ENCODE data around the gene LRRC46.
A peak's percentile ranks its signal among the peaks of the same experiment; 100 is the strongest.

Gene LRRC46

DNA sequence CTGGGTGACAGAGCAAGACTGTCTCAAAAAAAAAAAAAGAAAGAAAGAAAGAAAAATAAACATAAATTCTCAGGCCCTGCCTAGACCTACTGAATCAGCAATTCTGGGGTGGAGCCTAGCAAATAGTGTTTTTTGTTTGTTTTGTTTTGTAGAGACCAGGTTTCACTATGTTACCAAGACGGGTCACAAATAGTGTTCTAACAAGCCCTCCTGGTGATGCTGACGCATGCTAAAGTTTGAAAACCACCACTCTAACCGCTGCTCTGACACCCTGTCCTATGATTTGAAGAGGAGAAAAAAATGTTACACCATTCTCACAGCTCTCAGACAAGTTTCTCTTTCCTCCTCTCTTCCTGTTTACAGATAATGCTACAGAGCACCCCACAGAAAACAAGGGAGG is 1.6 kb upstream of the LRRC46 start:
- FAIRE-seq (no peak), DNase-seq (ENCODE audit: insufficient read length, low spot score) (no peak)
- no peak for TF ChIP-seq TAF1 (IDR thresholded peaks at IDR 0.05; ENCODE audit: low read depth, low read length)
- no peak for TF ChIP-seq POU2F2 (IDR thresholded peaks at IDR 0.05; ENCODE audit: low read depth, low read length)
- no peak for TF ChIP-seq PAX5 (IDR thresholded peaks at IDR 0.05; ENCODE audit: insufficient read depth, low read length, severe bottlenecking)
- no peak for TF ChIP-seq POLR2A (IDR thresholded peaks at IDR 0.05; ENCODE audit: low read depth, low read length)
- no peak for TF ChIP-seq SPI1 (IDR thresholded peaks at IDR 0.05; ENCODE audit: low read depth, low read length)
- TF ChIP-seq POLR2AphosphoS5 (IDR thresholded peaks at IDR 0.05; ENCODE audit: low read depth, low read length): no peak

DNA sequence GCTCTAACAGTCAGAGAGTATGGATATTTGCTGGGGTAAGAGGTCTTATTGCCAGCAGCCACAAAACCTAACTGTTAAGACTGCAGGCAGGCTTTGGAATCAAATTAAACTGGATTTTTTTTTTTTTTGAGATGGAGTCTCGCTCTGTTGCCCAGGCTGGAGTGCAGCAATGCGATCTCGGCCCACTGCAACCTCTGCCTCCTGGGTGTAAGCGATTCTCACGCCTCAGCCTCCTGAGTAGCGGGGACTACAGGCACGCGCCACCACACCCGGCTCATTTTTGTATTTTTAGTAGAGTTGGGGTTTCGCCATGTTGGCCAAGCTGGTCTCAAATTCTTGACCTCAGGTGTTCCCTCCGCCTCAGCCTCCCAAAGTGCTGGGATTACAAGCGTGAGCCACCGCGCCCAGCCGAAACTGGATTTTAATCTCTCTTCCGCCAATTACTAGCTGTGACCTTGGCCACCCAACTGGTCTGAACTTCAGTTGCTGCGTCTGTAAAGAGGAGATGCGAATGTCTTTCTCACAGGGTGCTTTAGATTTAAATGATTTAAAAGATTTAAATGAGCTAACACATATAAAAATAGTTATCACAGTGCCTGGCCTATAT is 971 bp upstream of the LRRC46 start:
- TF ChIP-seq PAX5 (IDR thresholded peaks at IDR 0.05; ENCODE audit: insufficient read depth, low read length, severe bottlenecking) (no peak), POLR2A (IDR thresholded peaks at IDR 0.05; ENCODE audit: low read depth, low read length) (no peak), POU2F2 (IDR thresholded peaks at IDR 0.05; ENCODE audit: low read depth, low read length) (no peak), POLR2AphosphoS5 (IDR thresholded peaks at IDR 0.05; ENCODE audit: low read depth, low read length) (no peak), SPI1 (IDR thresholded peaks at IDR 0.05; ENCODE audit: low read depth, low read length) (no peak)
- DNase-seq (ENCODE audit: insufficient read length, low spot score) (no peak), FAIRE-seq (no peak)

DNA sequence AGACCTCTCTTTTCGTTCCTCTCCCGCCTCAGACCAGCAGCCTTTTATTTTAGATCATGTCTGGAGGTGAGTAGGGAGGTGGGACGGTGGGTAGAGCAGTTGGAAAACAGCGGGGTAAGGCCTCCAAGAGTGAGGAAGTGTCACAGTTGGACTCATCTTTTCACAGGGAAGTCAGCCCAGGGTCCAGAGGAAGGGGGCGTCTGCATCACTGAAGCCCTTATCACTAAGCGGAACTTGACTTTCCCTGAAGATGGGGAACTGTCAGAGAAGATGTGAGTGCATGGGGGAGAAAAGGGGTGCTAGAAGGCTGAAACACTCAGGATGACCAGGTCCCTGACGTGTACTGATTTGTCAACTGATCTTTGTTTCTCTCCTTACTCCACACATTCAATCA is 461 bp downstream of the LRRC46 start:
- FAIRE-seq (no peak), DNase-seq (ENCODE audit: insufficient read length, low spot score) (no peak)
- TF ChIP-seq POLR2A (IDR thresholded peaks at IDR 0.05; ENCODE audit: low read depth, low read length) (no peak), SPI1 (IDR thresholded peaks at IDR 0.05; ENCODE audit: low read depth, low read length) (0 out of 2 replicates have a peak, but pooled peaks have one; percentile 20)

DNA sequence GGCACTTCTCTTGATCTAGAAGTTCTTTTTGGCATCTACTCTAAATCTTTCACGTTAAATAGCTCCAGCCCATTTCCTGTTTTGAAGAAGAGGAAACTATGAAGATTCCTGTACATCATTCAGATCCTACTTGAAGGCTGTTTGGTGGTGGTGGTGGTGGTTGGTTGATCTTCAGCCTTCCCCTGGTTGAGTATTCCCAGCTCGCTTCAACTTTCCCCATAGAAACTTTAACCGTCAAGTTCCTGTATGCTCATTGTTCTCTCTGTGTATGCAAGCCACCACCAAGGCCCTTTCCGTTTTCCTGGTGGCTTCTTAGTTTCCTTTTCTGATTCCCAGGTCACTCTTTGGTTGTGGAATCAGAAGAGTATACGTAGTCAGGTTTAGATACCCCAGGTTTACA is 3.3 kb downstream of the LRRC46 start:
- TF ChIP-seq POLR2AphosphoS5 (IDR thresholded peaks at IDR 0.05; ENCODE audit: low read depth, low read length) (no peak), TAF1 (IDR thresholded peaks at IDR 0.05; ENCODE audit: low read depth, low read length) (no peak), PAX5 (IDR thresholded peaks at IDR 0.05; ENCODE audit: insufficient read depth, low read length, severe bottlenecking) (no peak), POU2F2 (IDR thresholded peaks at IDR 0.05; ENCODE audit: low read depth, low read length) (no peak), SPI1 (IDR thresholded peaks at IDR 0.05; ENCODE audit: low read depth, low read length) (no peak), POLR2A (IDR thresholded peaks at IDR 0.05; ENCODE audit: low read depth, low read length) (no peak)
- FAIRE-seq: no peak
- DNase-seq (ENCODE audit: insufficient read length, low spot score): no peak

DNA sequence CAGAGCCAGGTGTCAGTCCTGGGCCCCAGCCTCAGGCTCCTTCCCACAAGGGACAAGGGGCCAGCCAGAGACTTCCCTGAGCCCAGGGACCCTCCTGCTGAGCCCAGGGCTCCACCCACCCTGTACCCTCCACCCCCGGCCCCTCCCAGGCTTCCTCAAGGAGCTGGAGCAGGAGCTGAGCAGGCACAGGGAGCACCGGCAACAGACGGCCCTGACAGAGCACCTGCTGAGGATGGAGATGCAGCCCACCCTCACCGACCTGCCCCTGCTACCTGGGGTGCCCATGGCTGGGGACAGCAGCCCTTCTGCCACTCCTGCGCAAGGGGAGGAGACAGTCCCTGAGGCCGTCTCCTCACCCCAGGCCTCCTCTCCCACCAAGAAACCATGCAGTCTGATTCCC is 5.1 kb downstream of the LRRC46 start:
- no peak for FAIRE-seq
- TF ChIP-seq POU2F2 (IDR thresholded peaks at IDR 0.05; ENCODE audit: low read depth, low read length): no peak
- TF ChIP-seq POLR2AphosphoS5 (IDR thresholded peaks at IDR 0.05; ENCODE audit: low read depth, low read length): no peak
- no peak for TF ChIP-seq POLR2A (IDR thresholded peaks at IDR 0.05; ENCODE audit: low read depth, low read length)
- TF ChIP-seq PAX5 (IDR thresholded peaks at IDR 0.05; ENCODE audit: insufficient read depth, low read length, severe bottlenecking): no peak
- TF ChIP-seq SPI1 (IDR thresholded peaks at IDR 0.05; ENCODE audit: low read depth, low read length): no peak
- no peak for TF ChIP-seq TAF1 (IDR thresholded peaks at IDR 0.05; ENCODE audit: low read depth, low read length)
- DNase-seq (ENCODE audit: insufficient read length, low spot score): no peak

DNA sequence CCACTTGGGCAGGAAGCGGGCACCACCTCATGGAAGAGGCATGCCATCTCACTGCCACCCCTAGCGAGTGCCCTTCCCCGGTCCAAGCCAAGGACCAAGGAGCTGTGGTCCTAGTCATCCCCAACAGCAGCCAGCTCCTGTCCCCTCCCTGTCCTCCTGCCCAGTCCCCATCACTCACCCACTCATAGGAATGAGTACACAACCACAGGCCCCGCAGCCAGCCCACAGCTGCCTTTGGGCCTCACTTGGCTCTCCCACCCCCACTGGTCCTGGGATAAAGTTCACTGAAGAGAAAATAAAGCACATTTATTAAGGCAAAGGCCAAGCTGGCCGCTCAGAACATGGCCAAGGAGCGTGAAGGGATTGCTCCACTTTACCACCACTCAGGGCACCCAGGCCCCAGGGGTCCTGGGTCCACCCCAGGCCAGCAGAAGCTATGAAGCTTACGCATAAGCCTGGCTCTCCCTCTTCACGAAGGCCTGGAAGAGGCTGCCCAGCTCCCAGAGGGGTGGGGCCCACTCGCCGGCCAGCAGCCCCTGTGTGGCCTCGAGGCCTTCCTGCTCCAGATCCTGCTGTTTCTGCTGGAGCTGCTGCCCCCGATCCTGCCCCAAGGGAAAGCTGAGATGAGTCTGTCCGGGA is 6.0 kb downstream of the LRRC46 start:
- FAIRE-seq (no peak), DNase-seq (ENCODE audit: insufficient read length, low spot score) (no peak)
- no peak for TF ChIP-seq POU2F2 (IDR thresholded peaks at IDR 0.05; ENCODE audit: low read depth, low read length)
- TF ChIP-seq TAF1 (IDR thresholded peaks at IDR 0.05; ENCODE audit: low read depth, low read length): no peak
- TF ChIP-seq PAX5 (IDR thresholded peaks at IDR 0.05; ENCODE audit: insufficient read depth, low read length, severe bottlenecking): no peak
- TF ChIP-seq SPI1 (IDR thresholded peaks at IDR 0.05; ENCODE audit: low read depth, low read length): no peak
- no peak for TF ChIP-seq POLR2AphosphoS5 (IDR thresholded peaks at IDR 0.05; ENCODE audit: low read depth, low read length)
- no peak for TF ChIP-seq POLR2A (IDR thresholded peaks at IDR 0.05; ENCODE audit: low read depth, low read length)

DNA sequence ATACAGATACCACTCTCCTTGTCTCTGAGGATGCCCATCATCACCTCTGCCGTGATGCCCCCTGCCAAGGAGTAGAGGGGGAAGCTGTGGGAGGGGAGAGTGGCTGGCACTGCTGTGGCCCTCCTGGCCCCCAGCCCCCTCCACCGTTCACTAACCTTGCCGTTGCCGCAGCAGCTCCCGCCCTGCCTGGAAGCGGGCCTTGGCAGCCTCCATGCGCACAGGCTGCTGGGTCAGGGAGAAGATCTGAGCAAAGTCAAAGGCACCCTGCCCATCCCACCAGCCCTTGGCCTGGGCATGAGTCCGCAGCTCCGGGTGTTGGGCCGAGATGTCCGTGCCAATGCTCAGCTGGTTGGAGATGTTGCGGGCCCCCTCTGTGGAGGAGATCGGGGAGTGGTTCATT is 7.2 kb downstream of the LRRC46 start:
- DNase-seq (ENCODE audit: insufficient read length, low spot score) (no peak), FAIRE-seq (no peak)
- TF ChIP-seq PAX5 (IDR thresholded peaks at IDR 0.05; ENCODE audit: insufficient read depth, low read length, severe bottlenecking) (no peak), POU2F2 (IDR thresholded peaks at IDR 0.05; ENCODE audit: low read depth, low read length) (no peak), POLR2AphosphoS5 (IDR thresholded peaks at IDR 0.05; ENCODE audit: low read depth, low read length) (no peak), SPI1 (IDR thresholded peaks at IDR 0.05; ENCODE audit: low read depth, low read length) (no peak), TAF1 (IDR thresholded peaks at IDR 0.05; ENCODE audit: low read depth, low read length) (no peak), POLR2A (IDR thresholded peaks at IDR 0.05; ENCODE audit: low read depth, low read length) (no peak)

DNA sequence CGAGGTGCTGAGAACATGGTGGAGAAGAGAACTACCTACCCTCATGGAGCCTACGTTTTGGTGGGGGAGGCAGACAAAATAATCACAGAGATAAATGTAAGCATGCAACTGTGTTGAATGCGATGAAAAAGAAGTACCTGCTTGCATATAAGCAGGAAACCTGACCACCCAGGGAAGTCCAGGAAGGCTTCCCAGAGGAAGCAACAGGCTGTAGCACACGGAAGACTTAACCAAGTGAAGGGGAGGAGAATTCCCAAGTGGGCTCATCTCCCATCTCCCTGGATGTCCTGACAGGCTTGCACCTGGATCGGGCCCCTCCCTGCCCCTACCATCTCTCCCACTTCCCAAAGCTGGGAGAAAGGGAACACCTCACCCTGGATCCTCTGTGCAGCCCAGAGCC is 7.6 kb downstream of the LRRC46 start:
- TF ChIP-seq PAX5 (IDR thresholded peaks at IDR 0.05; ENCODE audit: insufficient read depth, low read length, severe bottlenecking) (no peak), TAF1 (IDR thresholded peaks at IDR 0.05; ENCODE audit: low read depth, low read length) (no peak), SPI1 (IDR thresholded peaks at IDR 0.05; ENCODE audit: low read depth, low read length) (no peak), POLR2AphosphoS5 (IDR thresholded peaks at IDR 0.05; ENCODE audit: low read depth, low read length) (no peak), POU2F2 (IDR thresholded peaks at IDR 0.05; ENCODE audit: low read depth, low read length) (no peak), POLR2A (IDR thresholded peaks at IDR 0.05; ENCODE audit: low read depth, low read length) (no peak)
- FAIRE-seq (no peak), DNase-seq (ENCODE audit: insufficient read length, low spot score) (no peak)

DNA sequence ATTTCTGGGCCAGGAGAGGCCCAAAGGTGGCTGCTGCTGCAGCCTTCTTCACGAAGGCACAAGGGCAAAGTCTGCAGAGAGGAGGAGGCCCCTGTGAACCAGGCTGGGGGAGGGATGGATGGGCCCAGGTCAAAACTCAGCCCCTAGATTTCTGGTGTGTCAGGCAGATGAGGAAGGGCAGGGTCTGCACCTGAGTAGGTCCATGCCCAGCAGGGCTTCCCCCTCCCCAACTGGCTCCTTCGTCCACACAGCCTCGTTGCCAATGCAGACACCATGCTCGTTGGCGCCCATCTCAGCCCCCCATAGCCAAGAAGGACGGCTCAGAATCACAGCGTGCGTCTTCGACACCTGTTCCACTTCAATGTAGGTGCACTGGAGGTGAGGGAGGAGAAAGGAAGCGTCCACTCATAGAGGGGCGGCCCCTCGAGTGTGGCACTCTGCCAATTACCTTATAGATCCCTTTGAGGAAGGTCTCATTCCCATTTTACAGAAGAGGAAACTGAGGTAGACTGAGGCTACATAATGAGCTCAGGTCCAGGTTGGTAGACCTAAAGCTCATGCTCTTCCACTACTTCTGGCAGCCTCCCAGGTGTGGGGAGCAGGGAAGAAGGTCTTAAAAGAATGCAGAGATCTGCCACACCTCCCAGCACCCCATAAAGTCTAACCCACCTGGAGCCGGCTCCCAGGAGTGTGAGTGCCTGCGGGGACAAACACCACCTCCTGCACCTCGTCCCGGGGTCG is 8.7 kb downstream of the LRRC46 start:
- FAIRE-seq (no peak), DNase-seq (ENCODE audit: insufficient read length, low spot score) (no peak)
- TF ChIP-seq TAF1 (IDR thresholded peaks at IDR 0.05; ENCODE audit: low read depth, low read length) (no peak), POU2F2 (IDR thresholded peaks at IDR 0.05; ENCODE audit: low read depth, low read length) (no peak), SPI1 (IDR thresholded peaks at IDR 0.05; ENCODE audit: low read depth, low read length) (no peak), POLR2AphosphoS5 (IDR thresholded peaks at IDR 0.05; ENCODE audit: low read depth, low read length) (no peak), PAX5 (IDR thresholded peaks at IDR 0.05; ENCODE audit: insufficient read depth, low read length, severe bottlenecking) (no peak), POLR2A (IDR thresholded peaks at IDR 0.05; ENCODE audit: low read depth, low read length) (no peak)

All from GM12891 (cell line).